ENCODE measurements around the gene OR10AD1.

DNA sequence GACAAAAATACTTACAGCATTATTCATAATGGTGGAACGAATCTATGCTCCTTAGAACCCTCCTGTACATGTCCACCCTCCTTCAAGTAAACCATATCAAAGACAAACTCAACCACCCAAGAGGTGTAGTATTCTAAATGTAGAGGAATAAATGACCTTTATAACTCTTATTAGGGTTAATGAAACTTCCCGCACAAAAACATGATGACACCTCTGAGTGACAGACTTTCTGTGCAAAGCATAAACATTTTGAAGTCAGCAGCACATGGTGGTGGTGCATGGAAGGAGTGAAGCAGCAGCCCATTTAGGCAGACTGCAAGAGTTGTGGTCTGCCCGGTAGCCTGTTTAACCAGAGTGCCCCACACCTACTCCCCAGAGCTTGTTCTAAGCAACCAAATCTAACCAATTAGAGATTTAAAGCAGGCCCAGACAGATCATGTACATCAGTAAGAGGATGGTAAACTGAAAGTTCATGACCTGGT, 45.2 kb downstream of the OR10AD1 start:
- TF ChIP-seq NBN (IDR thresholded peaks at IDR 0.05) = no peak
- TF ChIP-seq, protein P1, sequence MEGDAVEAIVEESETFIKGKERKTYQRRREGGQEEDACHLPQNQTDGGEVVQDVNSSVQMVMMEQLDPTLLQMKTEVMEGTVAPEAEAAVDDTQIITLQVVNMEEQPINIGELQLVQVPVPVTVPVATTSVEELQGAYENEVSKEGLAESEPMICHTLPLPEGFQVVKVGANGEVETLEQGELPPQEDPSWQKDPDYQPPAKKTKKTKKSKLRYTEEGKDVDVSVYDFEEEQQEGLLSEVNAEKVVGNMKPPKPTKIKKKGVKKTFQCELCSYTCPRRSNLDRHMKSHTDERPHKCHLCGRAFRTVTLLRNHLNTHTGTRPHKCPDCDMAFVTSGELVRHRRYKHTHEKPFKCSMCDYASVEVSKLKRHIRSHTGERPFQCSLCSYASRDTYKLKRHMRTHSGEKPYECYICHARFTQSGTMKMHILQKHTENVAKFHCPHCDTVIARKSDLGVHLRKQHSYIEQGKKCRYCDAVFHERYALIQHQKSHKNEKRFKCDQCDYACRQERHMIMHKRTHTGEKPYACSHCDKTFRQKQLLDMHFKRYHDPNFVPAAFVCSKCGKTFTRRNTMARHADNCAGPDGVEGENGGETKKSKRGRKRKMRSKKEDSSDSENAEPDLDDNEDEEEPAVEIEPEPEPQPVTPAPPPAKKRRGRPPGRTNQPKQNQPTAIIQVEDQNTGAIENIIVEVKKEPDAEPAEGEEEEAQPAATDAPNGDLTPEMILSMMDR (IDR thresholded peaks at IDR 0.05 in 2 of 3, conservative IDR thresholded peaks at IDR 0.05 in 1 of 3; ENCODE audit: control insufficient read depth in 2 of 3, extremely low read depth in 1 of 3, insufficient read depth in 1 of 3, low read depth in 3 of 3, low read length in 3 of 3) = no peak
- TF ChIP-seq POLR2A (IDR thresholded peaks at IDR 0.05; ENCODE audit: low read depth, low read length) = no peak
- TF ChIP-seq BRCA1 (IDR thresholded peaks at IDR 0.05; ENCODE audit: low read depth, low read length) = no peak
- no peak for TF ChIP-seq FOXM1 (IDR thresholded peaks at IDR 0.05; ENCODE audit: low read depth, low read length)
- no peak for TF ChIP-seq ZNF274 (IDR thresholded peaks at IDR 0.05; ENCODE audit: insufficient read depth, insufficient read length)
- no peak for TF ChIP-seq POLR2AphosphoS5 (IDR thresholded peaks at IDR 0.05; ENCODE audit: low read length)
- TF ChIP-seq, protein P2, sequence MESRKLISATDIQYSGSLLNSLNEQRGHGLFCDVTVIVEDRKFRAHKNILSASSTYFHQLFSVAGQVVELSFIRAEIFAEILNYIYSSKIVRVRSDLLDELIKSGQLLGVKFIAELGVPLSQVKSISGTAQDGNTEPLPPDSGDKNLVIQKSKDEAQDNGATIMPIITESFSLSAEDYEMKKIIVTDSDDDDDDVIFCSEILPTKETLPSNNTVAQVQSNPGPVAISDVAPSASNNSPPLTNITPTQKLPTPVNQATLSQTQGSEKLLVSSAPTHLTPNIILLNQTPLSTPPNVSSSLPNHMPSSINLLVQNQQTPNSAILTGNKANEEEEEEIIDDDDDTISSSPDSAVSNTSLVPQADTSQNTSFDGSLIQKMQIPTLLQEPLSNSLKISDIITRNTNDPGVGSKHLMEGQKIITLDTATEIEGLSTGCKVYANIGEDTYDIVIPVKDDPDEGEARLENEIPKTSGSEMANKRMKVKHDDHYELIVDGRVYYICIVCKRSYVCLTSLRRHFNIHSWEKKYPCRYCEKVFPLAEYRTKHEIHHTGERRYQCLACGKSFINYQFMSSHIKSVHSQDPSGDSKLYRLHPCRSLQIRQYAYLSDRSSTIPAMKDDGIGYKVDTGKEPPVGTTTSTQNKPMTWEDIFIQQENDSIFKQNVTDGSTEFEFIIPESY (IDR thresholded peaks at IDR 0.05) = no peak
- no peak for TF ChIP-seq RAD21 (IDR thresholded peaks at IDR 0.05; ENCODE audit: insufficient read depth, low read depth, low read length)
